Subcutaneous abdominal adipose tissue (tissue), 5 donors: ENCODE data around the gene WRNIP1.
"Not testable (repeated sequence)": the region's sequence is repeated elsewhere in the genome, so short reads cannot be mapped to it uniquely, and the experiment has no call there.

ENCODE experiments used
- H3K27ac ChIP-seq: one replicate; pipeline ENCODE4 v1.7.0; 2013; ENCODE audit warnings: low read depth, mild to moderate bottlenecking, inconsistent platforms, low read length, moderate library complexity
- H3K27me3 ChIP-seq, 5 donors: one replicate each; pipeline ENCODE4 v1.7.0; 2013; ENCODE audit warnings: low read length in 5 of 5, inconsistent platforms in 1 of 5; ENCODE audit not compliant: control insufficient read depth in 5 of 5, insufficient read depth in 4 of 5
- H3K36me3 ChIP-seq, 5 donors: one replicate each; pipeline ENCODE4 v1.7.0; 2013; ENCODE audit warnings: low read length in 5 of 5; ENCODE audit not compliant: control insufficient read depth in 5 of 5, insufficient read depth in 5 of 5
- H3K4me1 ChIP-seq, 5 donors: one replicate each; pipeline ENCODE4 v1.7.0; 2013; ENCODE audit warnings: low read length in 5 of 5, mild to moderate bottlenecking in 3 of 5, moderate library complexity in 1 of 5; ENCODE audit not compliant: control insufficient read depth in 5 of 5, insufficient read depth in 5 of 5
- H3K4me3 ChIP-seq, 5 donors: one replicate each; pipeline ENCODE4 v1.7.0; 2013; ENCODE audit warnings: low read length in 5 of 5, low read depth in 1 of 5
- H3K9ac ChIP-seq, 5 donors: one replicate each; pipeline ENCODE4 v1.7.0; 2013; ENCODE audit warnings: low read length in 5 of 5, mild to moderate bottlenecking in 4 of 5, moderate library complexity in 3 of 5
- H3K9me3 ChIP-seq, 5 donors: one replicate each; pipeline ENCODE4 v1.7.0; 2013; ENCODE audit warnings: low read length in 5 of 5; ENCODE audit not compliant: control insufficient read depth in 5 of 5
- donor health status: healthy.
- donor health status: healthy.
- donor health status: healthy.
- donor health status: healthy.
- donor health status: healthy.

WRNIP1 gene

DNA sequence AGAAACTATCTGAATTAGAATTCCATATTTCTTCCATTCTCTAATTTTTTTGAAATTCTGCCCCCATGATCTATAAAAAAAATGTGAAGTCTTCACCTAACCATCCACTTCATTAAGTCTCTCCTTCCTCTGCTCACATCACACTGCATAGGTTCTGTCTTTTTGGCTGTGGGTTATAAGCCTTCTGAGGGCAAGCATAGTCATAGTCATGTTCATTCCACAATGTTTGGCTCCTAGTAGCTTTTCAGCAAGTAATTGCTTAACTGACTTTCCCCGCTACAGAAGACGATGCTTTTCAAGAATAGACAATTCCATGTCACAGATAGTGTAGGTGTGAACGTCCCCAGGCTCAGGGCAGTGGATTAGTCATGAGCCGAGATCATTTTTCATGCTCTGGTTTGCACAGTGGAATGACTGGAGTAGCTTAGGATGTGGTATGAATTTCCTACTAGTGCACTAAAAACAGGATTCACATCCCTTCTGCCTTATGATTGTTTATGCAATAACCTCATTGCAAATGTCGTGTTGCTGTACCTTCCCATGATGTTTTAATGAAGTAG lies 29.1 kb downstream of the WRNIP1 start:
- peaks cover 4 to 12% (median 8%) of the 10 kb centered on the region in 5 donors for H3K4me1 ChIP-seq
- H3K36me3 ChIP-seq = no peaks in the 10 kb centered on the region
- H3K9me3 ChIP-seq = no peaks in the 10 kb centered on the region
- no peak overlapping the region for H3K9ac ChIP-seq
- no peaks in the 10 kb centered on the region for H3K27me3 ChIP-seq
- H3K4me3 ChIP-seq = no peak overlapping the region
- H3K27ac ChIP-seq = no peak overlapping the region

DNA sequence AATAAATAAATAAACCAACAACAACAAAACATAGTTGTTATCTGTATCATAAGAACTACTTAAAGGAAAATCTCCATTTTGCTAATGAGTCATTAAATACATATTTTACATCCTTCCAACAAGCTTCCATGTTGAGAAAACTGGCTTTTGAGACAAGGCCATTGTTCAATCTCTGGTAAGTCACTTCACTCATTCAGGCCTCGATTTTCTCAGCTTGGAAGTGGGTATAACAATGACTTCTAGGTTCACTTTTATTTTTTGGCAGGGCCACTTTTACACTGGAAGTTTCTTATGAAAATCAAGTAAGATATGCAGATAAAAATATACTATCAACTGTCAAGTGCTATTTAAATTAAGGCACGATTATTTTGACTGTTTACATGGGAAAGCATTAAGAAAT lies 30.0 kb downstream of the WRNIP1 start:
- Histone ChIP-seq H3K4me3 (no peak overlapping the region), H3K27me3 (no peaks in the 10 kb centered on the region), H3K27ac (no peak overlapping the region), H3K9me3 (no peaks in the 10 kb centered on the region), H3K9ac (no peak overlapping the region), H3K4me1 (peaks cover 4 to 12% (median 8%) of the 10 kb centered on the region in 5 donors), H3K36me3 (no peaks in the 10 kb centered on the region)

DNA sequence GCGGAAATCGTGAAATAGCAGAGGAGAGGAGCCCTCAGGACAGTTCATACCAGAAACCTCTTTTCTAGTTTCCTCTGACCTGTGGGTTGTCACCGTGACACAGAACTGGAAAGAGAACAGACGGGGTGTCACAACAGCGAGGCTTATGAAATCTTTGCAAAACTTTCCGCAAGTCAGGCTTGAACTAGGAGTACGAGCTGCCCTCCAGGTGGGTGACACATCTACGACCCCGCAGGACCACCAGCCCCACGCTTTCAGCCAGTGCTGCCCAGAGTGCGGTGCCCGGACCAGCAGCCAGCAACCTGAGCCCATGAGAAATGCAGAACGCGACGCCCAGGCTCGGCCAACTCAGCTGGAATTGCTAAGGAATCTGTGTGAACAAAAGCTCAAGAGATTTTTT lies 30.8 kb downstream of the WRNIP1 start:
- Histone ChIP-seq H3K9me3 (no peaks in the 10 kb centered on the region), H3K27me3 (no peaks in the 10 kb centered on the region), H3K27ac (no peak overlapping the region), H3K9ac (no peak overlapping the region), H3K36me3 (no peaks in the 10 kb centered on the region), H3K4me3 (no peak overlapping the region), H3K4me1 (peaks cover under 1 to 8% (median 4%) of the 10 kb centered on the region in 5 donors)

DNA sequence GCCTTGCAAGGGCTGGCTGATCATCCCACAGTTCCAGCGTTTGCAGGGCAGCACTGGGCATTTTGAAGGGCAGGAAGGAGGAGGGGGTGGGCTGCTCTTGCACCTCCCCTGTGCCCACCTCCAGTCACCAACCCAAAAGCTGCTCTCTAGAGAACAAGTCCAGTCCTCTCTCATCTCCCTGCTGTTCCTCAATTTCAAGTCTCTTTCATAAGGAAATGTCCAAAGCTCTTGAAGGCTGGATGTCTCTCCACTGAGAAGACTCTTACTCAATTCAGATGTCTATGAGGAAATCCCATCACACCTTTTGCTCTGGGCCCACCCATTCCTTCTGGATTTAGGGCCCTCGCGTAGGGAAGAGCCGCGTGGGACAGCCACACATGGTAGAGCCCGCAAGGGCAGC lies 31.7 kb downstream of the WRNIP1 start:
- H3K9ac ChIP-seq = no peak overlapping the region
- H3K36me3 ChIP-seq = no peaks in the 10 kb centered on the region
- H3K27me3 ChIP-seq = no peaks in the 10 kb centered on the region
- no peaks in the 10 kb centered on the region for H3K9me3 ChIP-seq
- H3K27ac ChIP-seq = no peak overlapping the region
- H3K4me1 ChIP-seq = peaks cover 0 to 4% (median 0%) of the 10 kb centered on the region in 5 donors
- no peak overlapping the region for H3K4me3 ChIP-seq

DNA sequence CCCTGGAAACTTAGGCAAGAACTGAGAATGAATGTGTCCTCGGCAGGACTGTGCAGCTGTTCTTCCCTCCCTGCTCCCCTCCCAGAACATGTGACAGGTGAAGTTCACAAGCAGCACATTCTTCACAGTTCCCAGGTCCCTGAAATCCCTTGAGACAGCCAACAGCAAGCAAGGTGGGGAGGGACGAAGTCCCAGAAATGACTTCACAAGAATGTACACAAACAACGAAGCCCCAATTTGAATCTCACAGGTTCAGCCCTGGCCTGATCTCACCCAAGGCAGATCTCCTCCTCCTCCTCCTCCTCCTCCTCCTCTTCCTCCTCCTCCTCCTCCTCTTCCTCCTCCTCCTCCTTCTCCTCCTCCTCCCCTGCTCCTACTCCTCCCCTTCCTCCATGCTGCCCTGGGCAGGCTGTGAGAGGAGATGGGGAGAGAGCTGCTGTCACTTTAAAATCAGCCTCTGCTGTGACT lies 32.4 kb downstream of the WRNIP1 start:
- no peak overlapping the region for H3K27ac ChIP-seq
- peaks cover 0 to 4% (median 0%) of the 10 kb centered on the region in 5 donors for H3K4me1 ChIP-seq
- no peaks in the 10 kb centered on the region for H3K36me3 ChIP-seq
- H3K9ac ChIP-seq = no peak overlapping the region
- no peaks in the 10 kb centered on the region for H3K27me3 ChIP-seq
- no peaks in the 10 kb centered on the region for H3K9me3 ChIP-seq
- H3K4me3 ChIP-seq = no peak overlapping the region

DNA sequence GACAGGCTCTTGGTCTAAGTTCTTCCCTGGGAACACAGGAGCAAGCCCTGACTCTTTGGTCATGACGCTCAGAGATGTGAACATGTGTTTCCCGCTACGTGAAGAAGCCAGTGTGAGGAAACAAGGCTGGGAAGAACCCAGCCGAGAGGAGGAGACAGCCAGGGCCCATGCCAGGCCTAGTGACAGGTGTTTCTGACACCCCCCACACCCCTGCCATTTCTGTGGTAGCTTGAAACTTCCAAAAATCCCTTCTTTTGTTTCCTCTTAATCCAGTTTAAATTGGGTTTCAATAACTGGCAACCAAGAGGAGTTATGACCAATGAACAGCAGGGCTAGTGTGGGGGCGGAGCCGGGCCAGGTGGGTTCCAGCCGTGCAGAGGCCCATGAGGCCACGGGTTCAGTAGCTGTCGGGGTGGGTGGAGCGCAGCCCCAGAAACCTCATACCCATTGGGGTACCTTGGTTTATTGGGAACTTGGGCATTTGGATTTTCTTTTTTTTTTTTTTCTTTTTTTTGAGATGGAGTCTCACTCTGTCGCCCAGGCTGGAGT lies 33.5 kb downstream of the WRNIP1 start:
- no peaks in the 10 kb centered on the region for H3K36me3 ChIP-seq
- H3K4me3 ChIP-seq = no peak overlapping the region
- H3K9me3 ChIP-seq = no peaks in the 10 kb centered on the region
- H3K9ac ChIP-seq = no peak overlapping the region
- H3K27me3 ChIP-seq = no peaks in the 10 kb centered on the region
- no peak overlapping the region for H3K27ac ChIP-seq
- H3K4me1 ChIP-seq = peaks cover 0 to 2% (median 0%) of the 10 kb centered on the region in 5 donors

DNA sequence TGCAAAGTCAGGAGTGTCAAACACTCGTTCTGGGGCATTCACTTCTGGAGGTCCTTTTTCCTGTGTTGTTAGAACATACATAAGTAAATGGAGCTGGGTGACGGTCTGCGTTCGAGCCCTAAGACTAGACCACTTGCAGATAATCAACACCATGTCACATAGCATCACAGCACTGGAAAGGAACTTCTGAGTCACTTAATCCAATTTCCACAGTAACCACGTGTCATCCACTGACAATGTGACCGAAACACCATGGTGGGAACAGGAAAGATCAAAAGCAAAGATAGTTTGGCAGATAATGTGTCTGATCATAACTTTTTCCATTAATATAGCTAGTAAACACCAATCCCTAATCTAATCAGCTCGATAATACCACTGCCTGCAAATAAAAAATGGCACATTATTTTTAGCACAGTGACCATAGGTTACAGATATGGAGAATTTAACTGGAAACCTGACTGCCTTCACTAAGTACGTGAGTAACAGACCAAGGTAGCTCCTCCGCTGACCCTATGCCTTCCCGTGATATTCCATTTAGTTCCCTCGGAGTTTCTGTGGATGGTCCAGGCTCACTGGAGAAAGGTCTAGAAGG lies 34.8 kb downstream of the WRNIP1 start:
- Histone ChIP-seq H3K4me3 (no peak overlapping the region), H3K4me1 (no peaks in the 10 kb centered on the region), H3K36me3 (no peaks in the 10 kb centered on the region), H3K27ac (no peak overlapping the region), H3K9ac (no peak overlapping the region), H3K9me3 (no peaks in the 10 kb centered on the region), H3K27me3 (no peaks in the 10 kb centered on the region)

DNA sequence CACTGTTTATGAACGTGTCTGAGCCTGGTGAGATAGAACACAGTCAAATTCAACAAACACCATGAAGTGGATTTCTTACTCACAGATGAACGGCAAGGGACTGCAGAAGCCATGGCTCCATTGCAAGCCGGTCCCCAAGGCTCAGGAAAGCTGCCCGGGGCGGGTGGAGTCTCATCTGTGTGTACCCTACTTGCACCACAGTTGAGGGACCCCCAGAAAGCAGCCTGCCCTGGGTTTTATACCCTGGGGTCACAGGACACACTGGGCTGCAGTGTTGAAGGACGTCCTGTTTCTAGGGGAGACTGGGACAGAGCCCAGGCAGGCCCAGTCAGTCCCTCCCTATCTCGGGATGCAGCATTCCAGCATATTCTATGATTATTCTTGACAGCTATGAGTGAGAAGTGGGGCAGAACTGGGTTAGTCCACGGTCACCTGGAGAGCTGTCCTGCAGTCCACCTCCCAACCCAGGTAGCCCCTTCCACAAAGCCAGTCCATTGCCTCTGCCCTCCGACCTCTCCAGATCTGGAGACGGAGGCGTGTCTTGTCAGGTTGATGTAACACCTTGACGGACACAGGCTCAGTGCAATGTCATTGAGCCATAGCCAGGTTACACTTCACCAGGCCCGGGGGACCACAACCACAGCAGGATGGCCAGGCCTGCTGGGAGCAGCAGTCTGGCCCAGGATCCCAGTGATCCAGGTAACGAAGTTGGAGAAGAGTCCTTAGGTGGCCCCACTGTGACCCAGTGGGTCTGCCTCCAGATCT lies 35.5 kb downstream of the WRNIP1 start:
- no peaks in the 10 kb centered on the region for H3K4me1 ChIP-seq
- H3K9me3 ChIP-seq = no peaks in the 10 kb centered on the region
- H3K9ac ChIP-seq = no peak overlapping the region
- no peaks in the 10 kb centered on the region for H3K36me3 ChIP-seq
- H3K4me3 ChIP-seq = no peak overlapping the region
- no peak overlapping the region for H3K27ac ChIP-seq
- no peaks in the 10 kb centered on the region for H3K27me3 ChIP-seq

DNA sequence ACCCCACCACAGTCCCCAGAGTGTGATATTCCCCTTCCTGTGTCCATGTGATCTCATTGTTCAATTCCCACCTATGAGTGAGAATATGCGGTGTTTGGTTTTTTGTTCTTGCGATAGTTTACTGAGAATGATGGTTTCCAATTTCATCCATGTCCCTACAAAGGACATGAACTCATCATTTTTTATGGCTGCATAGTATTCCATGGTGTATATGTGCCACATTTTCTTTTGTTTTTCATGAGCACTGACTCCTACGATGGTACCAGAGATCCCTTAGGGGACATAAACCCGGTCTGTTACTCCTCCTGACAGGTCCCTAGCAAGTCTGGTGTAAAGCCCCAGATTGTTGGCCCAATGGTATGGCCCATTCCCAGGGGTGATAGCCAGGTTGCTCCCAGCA lies 36.5 kb downstream of the WRNIP1 start:
- H3K9me3 ChIP-seq, H3K36me3 ChIP-seq, H3K27me3 ChIP-seq, H3K4me1 ChIP-seq, H3K27ac ChIP-seq, H3K4me3 ChIP-seq, H3K9ac ChIP-seq: not testable (repeated sequence)

DNA sequence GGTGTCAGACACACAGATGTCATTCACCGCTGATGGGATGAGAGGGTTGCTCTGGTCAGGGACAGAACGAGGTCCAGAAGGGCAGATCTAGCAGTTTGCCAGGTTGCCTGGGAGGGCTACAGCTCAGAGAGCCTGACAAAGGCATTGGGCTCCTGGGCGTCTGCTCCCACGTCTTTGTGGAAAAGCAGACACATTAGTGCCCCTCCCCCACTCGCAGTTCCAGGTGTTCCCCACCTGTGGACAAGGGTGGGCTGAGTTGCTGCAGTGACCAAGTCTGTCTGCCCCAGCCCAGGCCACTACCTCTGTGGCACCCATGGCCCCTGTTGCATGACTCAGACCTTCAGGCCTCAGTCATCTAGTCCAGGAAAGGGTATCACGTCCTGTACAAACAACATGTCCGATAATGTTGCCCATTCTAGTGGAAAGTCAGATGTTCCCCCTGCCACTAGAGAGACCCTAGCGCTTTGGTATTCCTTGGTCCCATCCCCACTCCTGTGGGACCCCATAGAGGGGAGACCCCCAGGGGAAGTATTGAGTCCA lies 37.4 kb downstream of the WRNIP1 start:
- no peak overlapping the region for H3K9ac ChIP-seq
- no peaks in the 10 kb centered on the region for H3K27me3 ChIP-seq
- H3K27ac ChIP-seq = no peak overlapping the region
- peaks cover 0 to 5% (median 0%) of the 10 kb centered on the region in 5 donors for H3K4me1 ChIP-seq
- H3K36me3 ChIP-seq = no peaks in the 10 kb centered on the region
- H3K4me3 ChIP-seq = no peak overlapping the region
- H3K9me3 ChIP-seq = no peaks in the 10 kb centered on the region
